GM10266 (cell line): ENCODE measurements around the gene SLC16A3.

ENCODE experiments used
- DNase-seq: peaks from one replicate; pipeline ENCODE4 v3.0.0; 2012; ENCODE audit errors: extremely low spot score
- TF ChIP-seq, protein P1 (sequence below): IDR thresholded peaks from 2 replicates; pipeline ENCODE4 v1.5.1; 2012; ENCODE audit warnings: mild to moderate bottlenecking, low read depth; ENCODE audit not compliant: control insufficient read depth, insufficient read depth; ENCODE audit errors: missing control alignments

The SLC16A3 gene

GRCh38 chr17:82231562-82232321 lies 2.9 kb downstream of the SLC16A3 start:
- TF ChIP-seq, protein P1, sequence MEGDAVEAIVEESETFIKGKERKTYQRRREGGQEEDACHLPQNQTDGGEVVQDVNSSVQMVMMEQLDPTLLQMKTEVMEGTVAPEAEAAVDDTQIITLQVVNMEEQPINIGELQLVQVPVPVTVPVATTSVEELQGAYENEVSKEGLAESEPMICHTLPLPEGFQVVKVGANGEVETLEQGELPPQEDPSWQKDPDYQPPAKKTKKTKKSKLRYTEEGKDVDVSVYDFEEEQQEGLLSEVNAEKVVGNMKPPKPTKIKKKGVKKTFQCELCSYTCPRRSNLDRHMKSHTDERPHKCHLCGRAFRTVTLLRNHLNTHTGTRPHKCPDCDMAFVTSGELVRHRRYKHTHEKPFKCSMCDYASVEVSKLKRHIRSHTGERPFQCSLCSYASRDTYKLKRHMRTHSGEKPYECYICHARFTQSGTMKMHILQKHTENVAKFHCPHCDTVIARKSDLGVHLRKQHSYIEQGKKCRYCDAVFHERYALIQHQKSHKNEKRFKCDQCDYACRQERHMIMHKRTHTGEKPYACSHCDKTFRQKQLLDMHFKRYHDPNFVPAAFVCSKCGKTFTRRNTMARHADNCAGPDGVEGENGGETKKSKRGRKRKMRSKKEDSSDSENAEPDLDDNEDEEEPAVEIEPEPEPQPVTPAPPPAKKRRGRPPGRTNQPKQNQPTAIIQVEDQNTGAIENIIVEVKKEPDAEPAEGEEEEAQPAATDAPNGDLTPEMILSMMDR: no peak
- no peak for DNase-seq

- DNase-seq: no peak
- TF ChIP-seq, protein P1: no peak
These were observed 3.5 kb downstream of the SLC16A3 start for GRCh38 chr17:82232322-82232820.

- TF ChIP-seq, protein P1: no peak
- no peak for DNase-seq
These were observed 4.3 kb downstream of the SLC16A3 start for GRCh38 chr17:82232876-82233785.

DNA sequence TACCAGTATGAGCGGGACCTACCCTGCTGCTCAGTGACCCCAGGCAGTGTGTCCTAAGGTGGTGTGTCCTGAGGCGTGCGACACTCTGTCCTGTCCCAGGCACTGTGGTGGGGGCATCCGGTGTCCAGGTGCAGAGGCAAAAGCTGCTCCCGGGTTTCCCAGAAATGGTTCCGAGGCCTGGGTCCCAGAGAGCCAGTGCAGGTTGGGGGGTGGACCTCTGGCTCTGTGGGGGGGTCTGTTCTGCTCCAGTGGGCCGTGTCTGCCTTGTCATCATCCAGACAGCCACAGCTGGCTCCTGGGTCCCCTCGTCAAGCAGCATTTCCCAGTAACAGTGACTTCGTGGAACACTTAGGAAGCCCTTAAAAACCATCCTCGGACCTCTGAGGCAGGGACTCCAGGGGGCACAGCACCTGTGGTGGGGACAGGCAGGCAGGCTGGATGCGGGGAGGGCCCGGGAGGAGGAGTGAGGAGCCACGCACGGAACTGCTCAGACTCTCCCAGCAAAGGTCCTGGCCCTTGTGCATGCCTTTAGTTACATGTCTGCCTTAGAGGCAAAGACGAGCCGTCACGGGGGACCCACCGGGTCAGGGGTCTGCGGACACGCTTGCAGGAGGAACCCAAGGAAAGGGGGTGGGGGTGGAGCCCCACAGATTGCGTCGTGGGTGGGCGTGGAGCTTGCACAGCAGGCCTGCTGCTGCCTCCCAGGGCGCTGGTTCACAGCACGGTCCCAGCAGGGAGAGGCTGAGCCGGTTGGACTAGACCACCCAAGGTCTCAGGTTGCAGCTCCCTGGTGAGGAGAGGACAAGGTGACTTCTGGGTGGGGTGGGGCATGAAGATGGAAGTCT lies 5.6 kb downstream of the SLC16A3 start:
- TF ChIP-seq, protein P1: no peak
- no peak for DNase-seq

GRCh38 chr17:82235056-82235774 lies 6.4 kb downstream of the SLC16A3 start:
- TF ChIP-seq, protein P1: no peak
- DNase-seq: no peak

GRCh38 chr17:82235775-82236141 lies 6.9 kb downstream of the SLC16A3 start:
- TF ChIP-seq, protein P1: no peak
- no peak for DNase-seq
